CD14-positive monocyte (primary cell): ENCODE results near the gene ITGA11. TPM values are rescaled to one million over a fixed set of nuclear protein-coding genes. Genes with fewer than 3 reads are reported as not detected.

Experiments used
- DNase-seq, 3 donors: peaks; one replicate each; pipeline ENCODE4 v3.0.0-alpha.2; 2011 to 2022
- H2AFZ ChIP-seq: 2 replicates; pipeline ENCODE4 v1.6.0; 2012; ENCODE audit warnings: mild to moderate bottlenecking, low read depth, low read length, inconsistent platforms; ENCODE audit not compliant: insufficient read depth, poor library complexity, severe bottlenecking
- H3K27ac ChIP-seq, 2 donors: 1 replicate in 1 of 2; 2 replicates in 1 of 2; pipeline ENCODE4 v1.5.1; 2012 to 2013; ENCODE audit warnings: low read length in 2 of 2, control low read depth in 1 of 2, inconsistent platforms in 1 of 2, low read depth in 1 of 2, mild to moderate bottlenecking in 1 of 2
- H3K27me3 ChIP-seq, 2 donors: one replicate each; pipeline versions ENCODE4 v1.6.0 to v1.6.1; 2011 to 2013; ENCODE audit warnings: low read length in 2 of 2; ENCODE audit not compliant: control insufficient read depth in 2 of 2, insufficient read depth in 2 of 2
- H3K36me3 ChIP-seq, 2 donors: replicated peaks in 1 of 2; 1 replicate in 1 of 2; 2 replicates in 1 of 2; pipeline versions ENCODE4 v1.5.1 to v1.6.1; 2012 to 2013; ENCODE audit warnings: low read length in 2 of 2, control low read depth in 1 of 2, inconsistent platforms in 1 of 2, mild to moderate bottlenecking in 1 of 2; ENCODE audit not compliant: insufficient read depth in 2 of 2, control insufficient read depth in 1 of 2
- H3K4me1 ChIP-seq, 2 donors: 1 replicate in 1 of 2; 2 replicates in 1 of 2; pipeline versions ENCODE4 v1.5.1 to v1.6.1; 2012 to 2013; ENCODE audit warnings: low read length in 2 of 2, control low read depth in 1 of 2, inconsistent platforms in 1 of 2, mild to moderate bottlenecking in 1 of 2, moderate library complexity in 1 of 2; ENCODE audit not compliant: insufficient read depth in 2 of 2, control insufficient read depth in 1 of 2
- H3K4me2 ChIP-seq: replicated peaks from 2 replicates; pipeline ENCODE3; 2012; ENCODE audit warnings: low read length, moderate library complexity, mild to moderate bottlenecking; ENCODE audit not compliant: poor library complexity, severe bottlenecking; ENCODE audit errors: extremely low read depth
- H3K4me3 ChIP-seq, 3 experiments: fragments of 200-600 bp in 1 of 3; sonication (generic) in 1 of 3; replicated peaks in 1 of 3; 1 replicate in 2 of 3; 2 replicates in 1 of 3; pipeline ENCODE4 v1.5.1; 2011 to 2013; ENCODE audit warnings: low read length in 3 of 3, mild to moderate bottlenecking in 3 of 3, control low read depth in 2 of 3, low read depth in 2 of 3, inconsistent platforms in 1 of 3, moderate library complexity in 1 of 3
- H3K79me2 ChIP-seq: 2 replicates; pipeline ENCODE4 v1.6.0; 2012; ENCODE audit warnings: mild to moderate bottlenecking, control low read depth, inconsistent platforms, low read length, moderate library complexity; ENCODE audit not compliant: insufficient read depth
- H3K9ac ChIP-seq: 2 replicates; pipeline ENCODE4 v1.6.0; 2017; ENCODE audit warnings: low read length, mild to moderate bottlenecking; ENCODE audit not compliant: insufficient read depth, poor library complexity, severe bottlenecking
- H3K9me3 ChIP-seq, 2 donors: replicated peaks in 1 of 2; 1 replicate in 1 of 2; 2 replicates in 1 of 2; pipeline versions ENCODE4 v1.5.1 to v1.6.1; 2012 to 2013; ENCODE audit warnings: low read length in 2 of 2, control low read depth in 1 of 2; ENCODE audit not compliant: control insufficient read depth in 1 of 2, insufficient read depth in 1 of 2
- H4K20me1 ChIP-seq: 2 replicates; pipeline ENCODE4 v1.6.0; 2012; ENCODE audit warnings: mild to moderate bottlenecking, low read length, control low read depth, moderate library complexity; ENCODE audit not compliant: insufficient read depth
- H3K27ac Mint-ChIP-seq, 7 donors: one replicate each; pipeline ENCODE4 v1.8.0; 2020; ENCODE audit warnings: mild to moderate bottlenecking in 7 of 7, mixed read lengths in 7 of 7, moderate library complexity in 6 of 7, inconsistent platforms in 2 of 7
- H3K27me3 Mint-ChIP-seq, 3 donors: one replicate each; pipeline ENCODE4 v1.8.0; 2021 to 2022; ENCODE audit warnings: low read depth in 3 of 3, mild to moderate bottlenecking in 3 of 3, mixed read lengths in 3 of 3, moderate library complexity in 3 of 3, inconsistent platforms in 1 of 3
- H3K36me3 Mint-ChIP-seq, 2 donors: one replicate each; pipeline ENCODE4 v1.8.0; 2020; ENCODE audit warnings: mixed read lengths in 2 of 2, inconsistent platforms in 1 of 2, mild to moderate bottlenecking in 1 of 2
- H3K4me1 Mint-ChIP-seq: one replicate; pipeline ENCODE4 v1.8.0; 2020; ENCODE audit warnings: mild to moderate bottlenecking, mixed read lengths
- H3K4me3 Mint-ChIP-seq, 2 donors: one replicate each; pipeline ENCODE4 v1.8.0; 2020; ENCODE audit warnings: mild to moderate bottlenecking in 2 of 2, mixed read lengths in 2 of 2, moderate library complexity in 1 of 2
- H3K9me3 Mint-ChIP-seq, 7 donors: one replicate each; pipeline ENCODE4 v1.8.0; 2020 to 2022; ENCODE audit warnings: mixed read lengths in 7 of 7, mild to moderate bottlenecking in 6 of 7, moderate library complexity in 6 of 7, inconsistent platforms in 2 of 7
- WGBS: methylation state at CpG from one replicate; pipeline ENCODE4 v1.1.5; 2013; ENCODE audit warnings: missing lambda C conversion rate; ENCODE audit not compliant: insufficient coverage; 5-methylcytosine and 5-hydroxymethylcytosine counted together
- intact Hi-C, 2 donors: fragments of 100-400 bp; cut with micrococcal nuclease; formaldehyde crosslinking; loops; one replicate each; pipeline versions ENCODE4 v1.15.0 to v1.15.1; 2023
- polyA plus RNA-seq, 3 donors: library from polyadenylated mRNA; depleted of rRNA in 1 of 3; unstranded in 2 of 3; stranded (reverse) in 1 of 3; fragments of 300-500 nt in 2 of 3; fragments of >200 nt in 1 of 3; fragmentation: Illumina TruSeq in 2 of 3; gene quantifications; 1 replicate in 2 of 3; 2 replicates in 1 of 3; pipeline ENCODE4 v1.2.3, GENCODE V29; 2012 to 2021
- TF ChIP-seq, protein P1 (sequence below): fragments of 200-600 bp; IDR thresholded peaks from one replicate; pipeline ENCODE4 v1.8.0; 2022; ENCODE audit warnings: antibody characterized with exemption, mild to moderate bottlenecking

The ITGA11 gene
- polyA plus RNA-seq, 3 donors = under 0.01 to 0.01 TPM; not detected in 1

DNA sequence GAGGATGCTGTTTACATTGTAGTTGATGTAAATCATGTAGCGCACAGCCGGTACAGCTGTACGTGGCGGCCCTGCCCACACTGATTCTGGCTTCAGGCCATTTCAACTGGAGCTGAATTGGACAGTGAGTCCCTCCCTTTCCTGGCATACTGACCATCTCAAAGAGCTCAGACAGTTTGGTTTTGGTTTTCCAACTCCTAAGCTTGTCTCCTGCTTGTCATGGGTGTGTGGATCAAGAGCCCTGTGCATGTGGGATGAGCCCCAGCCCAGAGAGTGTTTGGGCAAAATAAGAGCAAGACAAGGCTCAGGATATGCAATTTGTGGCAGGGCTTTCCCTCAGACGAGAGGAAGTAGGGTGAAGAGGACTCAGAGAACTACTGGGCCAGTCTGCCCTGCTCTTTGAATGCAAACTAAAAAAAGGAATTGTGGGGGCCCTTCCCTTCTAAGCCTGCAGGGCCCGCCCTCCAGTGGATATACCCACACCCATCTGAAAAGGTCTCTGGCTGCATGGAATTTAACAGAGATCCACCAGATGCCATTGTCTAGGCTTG, 13.3 kb downstream of the ITGA11 start:
- H3K9me3 Mint-ChIP-seq = no peaks in the 10 kb centered on the region
- no peaks in the 10 kb centered on the region for H3K36me3 Mint-ChIP-seq
- no peaks in the 10 kb centered on the region for H3K27me3 ChIP-seq
- no peak overlapping the region for H3K4me3 Mint-ChIP-seq
- no peaks in the 10 kb centered on the region for H3K9me3 ChIP-seq
- H2AFZ ChIP-seq = no peak overlapping the region
- peak overlapping the region in 1 of 7 donors; percentile 48 for H3K27ac Mint-ChIP-seq
- H3K27me3 Mint-ChIP-seq = peaks cover 2 to 8% (median 3%) of the 10 kb centered on the region in 3 donors
- intact Hi-C loops = no loop called here
- H3K79me2 ChIP-seq = no peaks in the 10 kb centered on the region
- no peak overlapping the region for H3K4me3 ChIP-seq
- no peak overlapping the region for H3K4me2 ChIP-seq
- no peaks in the 10 kb centered on the region for H4K20me1 ChIP-seq
- H3K36me3 ChIP-seq = no peaks in the 10 kb centered on the region
- H3K4me1 Mint-ChIP-seq = peaks cover 6% of the 10 kb centered on the region
- TF ChIP-seq, protein P1, sequence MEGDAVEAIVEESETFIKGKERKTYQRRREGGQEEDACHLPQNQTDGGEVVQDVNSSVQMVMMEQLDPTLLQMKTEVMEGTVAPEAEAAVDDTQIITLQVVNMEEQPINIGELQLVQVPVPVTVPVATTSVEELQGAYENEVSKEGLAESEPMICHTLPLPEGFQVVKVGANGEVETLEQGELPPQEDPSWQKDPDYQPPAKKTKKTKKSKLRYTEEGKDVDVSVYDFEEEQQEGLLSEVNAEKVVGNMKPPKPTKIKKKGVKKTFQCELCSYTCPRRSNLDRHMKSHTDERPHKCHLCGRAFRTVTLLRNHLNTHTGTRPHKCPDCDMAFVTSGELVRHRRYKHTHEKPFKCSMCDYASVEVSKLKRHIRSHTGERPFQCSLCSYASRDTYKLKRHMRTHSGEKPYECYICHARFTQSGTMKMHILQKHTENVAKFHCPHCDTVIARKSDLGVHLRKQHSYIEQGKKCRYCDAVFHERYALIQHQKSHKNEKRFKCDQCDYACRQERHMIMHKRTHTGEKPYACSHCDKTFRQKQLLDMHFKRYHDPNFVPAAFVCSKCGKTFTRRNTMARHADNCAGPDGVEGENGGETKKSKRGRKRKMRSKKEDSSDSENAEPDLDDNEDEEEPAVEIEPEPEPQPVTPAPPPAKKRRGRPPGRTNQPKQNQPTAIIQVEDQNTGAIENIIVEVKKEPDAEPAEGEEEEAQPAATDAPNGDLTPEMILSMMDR = no peak
- no peaks in the 10 kb centered on the region for H3K4me1 ChIP-seq
- DNase-seq = no peak
- H3K27ac ChIP-seq = no peak overlapping the region
- no peak overlapping the region for H3K9ac ChIP-seq
- 38% methylated on average over 5 of the region's 6 CpGs for WGBS

DNA sequence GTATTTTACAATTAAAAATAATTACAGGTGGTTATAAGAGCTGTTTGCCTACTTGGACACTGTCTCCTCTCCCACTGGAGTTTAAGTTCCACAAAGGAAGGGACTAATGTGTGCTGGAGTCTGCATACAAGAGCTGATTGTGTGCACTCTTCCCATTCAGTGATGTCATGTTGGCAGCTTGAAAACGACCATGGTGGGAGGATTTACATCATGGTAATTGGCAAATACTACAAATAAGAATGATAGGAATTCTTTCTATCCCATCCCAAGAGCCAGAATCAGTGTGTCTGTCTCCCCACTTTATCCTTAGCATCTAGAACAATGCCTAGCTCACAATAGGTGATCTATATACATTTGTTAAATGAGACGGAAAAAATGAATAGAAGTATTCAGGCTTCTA, 14.1 kb downstream of the ITGA11 start:
- Mint-ChIP-seq H3K36me3 (no peaks in the 10 kb centered on the region), H3K4me3 (no peak overlapping the region), H3K9me3 (no peaks in the 10 kb centered on the region), H3K27me3 (peaks cover 2 to 6% (median 2%) of the 10 kb centered on the region in 3 donors), H3K4me1 (peaks cover 6% of the 10 kb centered on the region), H3K27ac (no peak overlapping the region)
- WGBS = no CpG with 5 or more reads among the region's 2 CpGs
- Histone ChIP-seq H3K4me3 (no peak overlapping the region), H3K9ac (no peak overlapping the region), H4K20me1 (no peaks in the 10 kb centered on the region), H3K36me3 (no peaks in the 10 kb centered on the region), H3K4me1 (no peaks in the 10 kb centered on the region), H3K4me2 (no peak overlapping the region), H3K27me3 (no peaks in the 10 kb centered on the region), H3K79me2 (no peaks in the 10 kb centered on the region), H2AFZ (no peak overlapping the region), H3K27ac (no peak overlapping the region), H3K9me3 (no peaks in the 10 kb centered on the region)
- DNase-seq = no peak
- TF ChIP-seq, protein P1 = no peak
- intact Hi-C loops = no loop called here
